ENCODE results near the gene CCDC137.
"Not testable (repeated sequence)": the region's sequence is repeated elsewhere in the genome, so short reads cannot be mapped to it uniquely, and the experiment has no call there.

CCDC137 gene

GRCh38 chr17:81666342-81667191, at the start of gene CCDC137, which contains the start of gene OXLD1:
Gene CCDC137, plus strand, starts transcription at chr17:81666737. Its CDS starts 30 bp downstream, at chr17:81666767.
Gene OXLD1, minus strand, starts transcription at chr17:81666605. Its CDS starts 28 bp downstream, at chr17:81666577.
- peak; percentile 84 for DNase-seq

GRCh38 chr17:81616877-81617276, 49.7 kb upstream of the CCDC137 start:
- DNase-seq: no peak

- DNase-seq: not testable (repeated sequence)
Measured at GRCh38 chr17:81618307-81618706, 48.2 kb upstream of the CCDC137 start.

GRCh38 chr17:81621494-81622130, 44.9 kb upstream of the CCDC137 start:
- DNase-seq: no peak

GRCh38 chr17:81630274-81630673, 36.3 kb upstream of the CCDC137 start:
- no peak for DNase-seq

- no peak for DNase-seq
Measured at GRCh38 chr17:81631482-81631881, 35.1 kb upstream of the CCDC137 start.

GRCh38 chr17:81635431-81635830, 31.1 kb upstream of the CCDC137 start:
- no peak for DNase-seq

- DNase-seq: no peak
Measured at GRCh38 chr17:81635973-81636504, 30.5 kb upstream of the CCDC137 start.

GRCh38 chr17:81636505-81637288, 29.8 kb upstream of the CCDC137 start, which contains the start of the genes NPLOC4 and TSPAN10:
Gene NPLOC4, minus strand, starts transcription at chr17:81637112. Its CDS starts 182 bp downstream, at chr17:81636930.
Gene TSPAN10, plus strand, starts transcription at chr17:81637196. Its CDS starts 5,217 bp downstream, at chr17:81642413.
- DNase-seq: peak; percentile 79

- DNase-seq: no peak
Measured at GRCh38 chr17:81638683-81639082, 27.9 kb upstream of the CCDC137 start.

- DNase-seq: no peak
Measured at GRCh38 chr17:81640011-81640410, 26.5 kb upstream of the CCDC137 start.

- DNase-seq: no peak
Measured at GRCh38 chr17:81641825-81642489, 24.6 kb upstream of the CCDC137 start.

- DNase-seq: no peak
Measured at GRCh38 chr17:81644496-81644895, 22.0 kb upstream of the CCDC137 start.

- DNase-seq: no peak
Measured at GRCh38 chr17:81644976-81645952, 21.3 kb upstream of the CCDC137 start.

- no peak for DNase-seq
Measured at GRCh38 chr17:81646869-81647600, 19.5 kb upstream of the CCDC137 start.

- no peak for DNase-seq
Measured at GRCh38 chr17:81647640-81648012, 18.9 kb upstream of the CCDC137 start.

GRCh38 chr17:81648013-81648706, 18.4 kb upstream of the CCDC137 start:
- DNase-seq: no peak

- no peak for DNase-seq
Measured at GRCh38 chr17:81648707-81649085, 17.8 kb upstream of the CCDC137 start.

- DNase-seq: no peak
Measured at GRCh38 chr17:81650951-81651350, 15.6 kb upstream of the CCDC137 start.

- DNase-seq: no peak
Measured at GRCh38 chr17:81651692-81652091, 14.8 kb upstream of the CCDC137 start.
